ENCODE data around the gene NEIL3.
A peak's percentile ranks its signal among the peaks of the same experiment; 100 is the strongest.

Gene NEIL3

GRCh38 chr4:177309522-177310371, at the start of gene NEIL3:
TSS of gene NEIL3 (plus strand) at chr4:177309874. CDS start at chr4:177309954, 80 bp downstream.
- H3K27me3 ChIP-seq (ENCODE audit: control insufficient read depth, insufficient read depth, low read length) = no peaks in the 10 kb centered on the region
- peak within 1 kb of the TSS; percentile 89 for H3K4me3 ChIP-seq (ENCODE audit: low read length)
- H3K4me1 ChIP-seq (ENCODE audit: control insufficient read depth, insufficient read depth, low read length) = peaks cover 2% of the 10 kb centered on the region
- H3K27ac ChIP-seq (ENCODE audit: low read depth, low read length) = no peak within 1 kb of the TSS
- H3K9ac ChIP-seq (ENCODE audit: low read length) = no peak within 1 kb of the TSS
- H3K36me3 ChIP-seq (ENCODE audit: control insufficient read depth, insufficient read depth, low read length) = no peaks in the 10 kb centered on the region

DNA sequence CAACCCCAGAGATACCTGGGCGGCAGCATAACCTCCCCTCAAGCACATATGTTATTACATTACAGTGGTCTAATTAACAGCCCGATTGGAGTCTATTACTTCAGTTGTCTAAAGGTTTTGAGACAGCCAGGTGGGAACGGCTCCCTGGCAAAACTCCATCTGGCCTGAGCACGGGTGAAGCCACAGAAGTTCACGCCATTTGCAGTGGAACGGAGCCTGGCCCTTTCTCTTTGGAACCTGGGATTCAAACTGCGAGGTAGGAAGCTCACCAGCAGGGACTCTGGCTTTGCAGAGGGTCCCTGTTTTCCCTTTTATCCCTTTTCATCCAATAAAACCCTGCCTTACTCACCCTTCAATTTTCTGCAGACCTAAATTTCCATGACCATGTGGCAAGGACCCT, 45.9 kb upstream of the NEIL3 start:
- Histone ChIP-seq H3K27ac (ENCODE audit: low read depth, low read length) (no peak overlapping the region), H3K4me1 (ENCODE audit: control insufficient read depth, insufficient read depth, low read length) (no peaks in the 10 kb centered on the region), H3K4me3 (ENCODE audit: low read length) (no peak overlapping the region), H3K27me3 (ENCODE audit: control insufficient read depth, insufficient read depth, low read length) (no peaks in the 10 kb centered on the region), H3K9ac (ENCODE audit: low read length) (no peak overlapping the region), H3K36me3 (ENCODE audit: control insufficient read depth, insufficient read depth, low read length) (no peaks in the 10 kb centered on the region)

DNA sequence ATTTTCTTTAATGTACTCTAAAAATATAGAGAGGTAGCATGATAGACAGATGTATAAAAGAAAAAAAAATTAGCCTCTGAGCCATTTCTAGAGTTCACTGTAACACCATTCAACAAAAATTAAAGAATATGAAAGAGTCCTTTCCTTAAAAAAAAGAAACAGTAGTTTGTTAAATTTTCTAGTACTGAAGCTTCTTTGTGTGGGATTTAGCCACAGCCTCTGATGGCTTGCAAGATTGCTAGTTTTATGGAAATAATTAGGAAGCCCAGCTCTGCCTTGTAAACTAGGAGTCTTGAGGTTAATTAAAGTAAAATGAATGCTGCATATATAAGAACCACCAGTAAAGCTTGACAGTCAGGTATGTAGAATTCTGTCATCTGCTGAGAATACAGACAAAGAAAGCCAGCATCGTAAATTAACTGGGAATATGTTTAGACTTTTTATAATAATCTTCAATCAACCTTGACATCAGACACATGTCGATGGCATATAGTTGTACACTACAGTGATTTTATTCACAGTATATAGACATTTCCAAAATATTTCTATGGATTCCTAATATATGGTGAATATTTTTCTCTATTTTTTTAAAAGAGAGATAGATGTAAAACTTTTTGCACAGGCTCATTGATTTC, 44.8 kb upstream of the NEIL3 start:
- H3K27me3 ChIP-seq (ENCODE audit: control insufficient read depth, insufficient read depth, low read length) = no peaks in the 10 kb centered on the region
- H3K4me3 ChIP-seq (ENCODE audit: low read length) = no peak overlapping the region
- no peak overlapping the region for H3K27ac ChIP-seq (ENCODE audit: low read depth, low read length)
- H3K4me1 ChIP-seq (ENCODE audit: control insufficient read depth, insufficient read depth, low read length) = no peaks in the 10 kb centered on the region
- H3K9ac ChIP-seq (ENCODE audit: low read length) = no peak overlapping the region
- H3K36me3 ChIP-seq (ENCODE audit: control insufficient read depth, insufficient read depth, low read length) = no peaks in the 10 kb centered on the region

GRCh38 chr4:177265729-177266128, 43.9 kb upstream of the NEIL3 start:
- no peaks in the 10 kb centered on the region for H3K4me1 ChIP-seq (ENCODE audit: control insufficient read depth, insufficient read depth, low read length)
- no peak overlapping the region for H3K27ac ChIP-seq (ENCODE audit: low read depth, low read length)
- H3K27me3 ChIP-seq (ENCODE audit: control insufficient read depth, insufficient read depth, low read length) = no peaks in the 10 kb centered on the region
- H3K36me3 ChIP-seq (ENCODE audit: control insufficient read depth, insufficient read depth, low read length) = no peaks in the 10 kb centered on the region
- H3K9ac ChIP-seq (ENCODE audit: low read length) = no peak overlapping the region
- H3K4me3 ChIP-seq (ENCODE audit: low read length) = no peak overlapping the region

DNA sequence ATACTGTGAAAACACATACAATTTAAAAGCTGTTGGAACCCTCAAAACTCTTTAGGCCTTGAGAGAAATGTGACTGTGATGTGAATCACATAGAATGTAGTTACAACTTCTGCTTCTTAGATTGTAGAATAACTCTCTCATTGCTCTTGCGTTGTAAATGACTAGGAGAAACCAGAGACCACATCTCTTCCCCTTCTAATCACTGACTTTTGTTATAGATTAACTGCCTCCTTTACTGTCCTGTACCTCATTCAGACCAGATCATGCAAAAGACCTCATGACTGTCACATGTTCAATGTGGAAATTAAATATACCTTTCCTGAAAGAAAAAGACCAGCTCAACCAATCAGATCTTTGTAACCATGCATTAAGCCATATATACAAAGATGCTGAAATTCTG, 43.2 kb upstream of the NEIL3 start:
- no peaks in the 10 kb centered on the region for H3K36me3 ChIP-seq (ENCODE audit: control insufficient read depth, insufficient read depth, low read length)
- no peak overlapping the region for H3K27ac ChIP-seq (ENCODE audit: low read depth, low read length)
- H3K4me1 ChIP-seq (ENCODE audit: control insufficient read depth, insufficient read depth, low read length) = no peaks in the 10 kb centered on the region
- no peak overlapping the region for H3K4me3 ChIP-seq (ENCODE audit: low read length)
- H3K9ac ChIP-seq (ENCODE audit: low read length) = no peak overlapping the region
- no peaks in the 10 kb centered on the region for H3K27me3 ChIP-seq (ENCODE audit: control insufficient read depth, insufficient read depth, low read length)

GRCh38 chr4:177267911-177268310, 41.8 kb upstream of the NEIL3 start:
- no peaks in the 10 kb centered on the region for H3K27me3 ChIP-seq (ENCODE audit: control insufficient read depth, insufficient read depth, low read length)
- H3K4me1 ChIP-seq (ENCODE audit: control insufficient read depth, insufficient read depth, low read length) = no peaks in the 10 kb centered on the region
- H3K4me3 ChIP-seq (ENCODE audit: low read length) = no peak overlapping the region
- H3K36me3 ChIP-seq (ENCODE audit: control insufficient read depth, insufficient read depth, low read length) = no peaks in the 10 kb centered on the region
- no peak overlapping the region for H3K27ac ChIP-seq (ENCODE audit: low read depth, low read length)
- no peak overlapping the region for H3K9ac ChIP-seq (ENCODE audit: low read length)

DNA sequence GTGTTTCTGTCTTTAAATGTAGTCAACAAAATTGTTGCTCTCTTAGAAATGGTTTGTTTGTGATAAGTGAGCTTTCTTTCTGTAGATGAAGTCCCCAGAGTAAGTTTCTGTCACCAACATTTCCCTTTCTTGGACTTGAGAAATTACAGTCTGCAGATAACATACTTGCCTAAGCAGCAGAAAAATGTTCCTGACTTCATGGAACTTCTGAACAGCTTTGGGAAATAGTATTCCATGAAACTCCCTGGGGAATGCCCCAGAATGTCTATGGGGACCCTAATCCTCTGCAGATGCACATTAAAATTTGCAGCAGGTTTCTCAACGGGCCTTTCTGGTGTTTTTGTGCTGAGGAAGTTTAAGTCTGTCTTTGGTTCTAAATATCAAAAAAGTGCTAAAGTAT, 38.6 kb upstream of the NEIL3 start:
- no peak overlapping the region for H3K27ac ChIP-seq (ENCODE audit: low read depth, low read length)

DNA sequence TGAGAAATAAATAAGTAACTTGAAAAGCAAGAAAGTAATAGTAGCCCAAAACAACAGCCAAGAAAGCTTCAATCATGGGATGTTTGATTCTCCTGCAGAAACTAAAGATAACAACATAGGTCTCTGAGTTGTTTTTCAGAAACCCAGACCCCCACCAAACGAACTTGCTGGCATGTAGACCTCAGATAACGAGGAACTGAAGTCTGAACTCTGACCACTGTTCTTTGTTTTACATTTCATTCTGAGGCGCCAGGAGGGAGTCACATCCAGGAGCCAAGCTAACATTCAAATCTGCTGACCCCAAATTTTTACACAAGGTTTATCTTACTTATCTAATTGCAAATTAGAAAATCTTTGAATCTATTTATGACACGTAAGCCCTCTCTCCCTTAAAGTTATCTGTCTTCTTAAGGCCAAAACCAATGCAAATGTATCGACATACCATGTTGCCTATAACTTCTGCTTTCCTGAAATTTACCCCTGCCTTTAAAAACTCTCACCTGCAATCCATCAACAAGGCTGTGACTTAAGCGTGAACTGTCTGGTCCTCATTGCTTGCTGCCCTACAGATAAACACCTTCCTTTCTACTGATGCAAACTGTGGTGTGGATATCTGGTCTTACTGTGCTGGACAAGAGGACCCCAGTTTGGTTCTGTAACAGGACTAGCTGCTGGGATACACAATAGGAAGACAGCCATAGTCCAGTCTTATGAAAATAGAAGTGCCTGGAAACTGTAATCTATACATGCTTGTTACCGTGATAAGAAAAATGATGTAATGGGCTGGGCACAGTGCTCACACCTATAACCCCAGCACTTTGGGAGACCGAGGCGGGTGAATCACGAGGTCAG, 37.5 kb upstream of the NEIL3 start:
- no peaks in the 10 kb centered on the region for H3K36me3 ChIP-seq (ENCODE audit: control insufficient read depth, insufficient read depth, low read length)
- no peaks in the 10 kb centered on the region for H3K27me3 ChIP-seq (ENCODE audit: control insufficient read depth, insufficient read depth, low read length)
- no peaks in the 10 kb centered on the region for H3K4me1 ChIP-seq (ENCODE audit: control insufficient read depth, insufficient read depth, low read length)
- no peak overlapping the region for H3K4me3 ChIP-seq (ENCODE audit: low read length)
- H3K27ac ChIP-seq (ENCODE audit: low read depth, low read length) = no peak overlapping the region
- no peak overlapping the region for H3K9ac ChIP-seq (ENCODE audit: low read length)

More for the DNA sequence above, 38.6 kb upstream of the NEIL3 start:
- no peaks in the 10 kb centered on the region for H3K4me1 ChIP-seq (ENCODE audit: control insufficient read depth, insufficient read depth, low read length)
- H3K4me3 ChIP-seq (ENCODE audit: low read length) = no peak overlapping the region
- no peaks in the 10 kb centered on the region for H3K36me3 ChIP-seq (ENCODE audit: control insufficient read depth, insufficient read depth, low read length)
- no peak overlapping the region for H3K9ac ChIP-seq (ENCODE audit: low read length)
- H3K27me3 ChIP-seq (ENCODE audit: control insufficient read depth, insufficient read depth, low read length) = no peaks in the 10 kb centered on the region

- H3K27me3 ChIP-seq (ENCODE audit: control insufficient read depth, insufficient read depth, low read length) = no peaks in the 10 kb centered on the region
- H3K36me3 ChIP-seq (ENCODE audit: control insufficient read depth, insufficient read depth, low read length) = no peaks in the 10 kb centered on the region
- H3K27ac ChIP-seq (ENCODE audit: low read depth, low read length) = no peak overlapping the region
- no peaks in the 10 kb centered on the region for H3K4me1 ChIP-seq (ENCODE audit: control insufficient read depth, insufficient read depth, low read length)
- H3K9ac ChIP-seq (ENCODE audit: low read length) = no peak overlapping the region
- H3K4me3 ChIP-seq (ENCODE audit: low read length) = no peak overlapping the region
Measured at GRCh38 chr4:177275999-177276398, 33.7 kb upstream of the NEIL3 start.

DNA sequence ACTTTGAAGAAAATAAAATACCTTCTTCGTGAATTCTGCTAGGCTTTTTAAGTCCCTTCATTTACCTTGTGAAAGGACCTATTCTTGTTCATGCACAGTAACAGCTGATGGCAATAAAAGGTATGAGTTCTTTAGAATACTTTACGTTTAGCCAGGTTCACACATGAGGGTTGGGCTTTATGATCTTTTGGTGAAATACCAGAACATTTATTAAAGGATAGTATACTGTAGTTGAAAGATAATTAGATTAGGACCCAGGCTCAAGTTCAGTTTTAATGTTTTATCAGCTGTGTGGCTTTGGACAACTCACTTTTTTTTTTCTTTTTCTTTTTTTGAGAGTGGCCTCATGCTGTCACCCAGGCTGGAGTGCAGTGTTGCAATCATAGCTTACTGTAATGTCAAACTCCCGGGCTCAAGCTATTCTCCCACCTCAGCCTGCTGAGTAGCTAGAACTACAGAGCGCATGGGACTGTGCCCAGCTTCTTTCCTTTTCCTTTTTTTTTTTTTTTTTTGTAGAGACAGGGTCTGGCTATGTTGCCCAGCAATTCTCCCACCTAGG, 28.2 kb upstream of the NEIL3 start:
- Histone ChIP-seq H3K4me1 (ENCODE audit: control insufficient read depth, insufficient read depth, low read length) (no peaks in the 10 kb centered on the region), H3K27ac (ENCODE audit: low read depth, low read length) (no peak overlapping the region), H3K4me3 (ENCODE audit: low read length) (no peak overlapping the region), H3K9ac (ENCODE audit: low read length) (no peak overlapping the region), H3K27me3 (ENCODE audit: control insufficient read depth, insufficient read depth, low read length) (no peaks in the 10 kb centered on the region), H3K36me3 (ENCODE audit: control insufficient read depth, insufficient read depth, low read length) (no peaks in the 10 kb centered on the region)

- no peak overlapping the region for H3K27ac ChIP-seq (ENCODE audit: low read depth, low read length)
- H3K4me3 ChIP-seq (ENCODE audit: low read length) = no peak overlapping the region
- H3K9ac ChIP-seq (ENCODE audit: low read length) = no peak overlapping the region
- H3K4me1 ChIP-seq (ENCODE audit: control insufficient read depth, insufficient read depth, low read length) = no peaks in the 10 kb centered on the region
- H3K27me3 ChIP-seq (ENCODE audit: control insufficient read depth, insufficient read depth, low read length) = no peaks in the 10 kb centered on the region
- H3K36me3 ChIP-seq (ENCODE audit: control insufficient read depth, insufficient read depth, low read length) = no peaks in the 10 kb centered on the region
Measured at GRCh38 chr4:177282284-177282835, 27.3 kb upstream of the NEIL3 start.

DNA sequence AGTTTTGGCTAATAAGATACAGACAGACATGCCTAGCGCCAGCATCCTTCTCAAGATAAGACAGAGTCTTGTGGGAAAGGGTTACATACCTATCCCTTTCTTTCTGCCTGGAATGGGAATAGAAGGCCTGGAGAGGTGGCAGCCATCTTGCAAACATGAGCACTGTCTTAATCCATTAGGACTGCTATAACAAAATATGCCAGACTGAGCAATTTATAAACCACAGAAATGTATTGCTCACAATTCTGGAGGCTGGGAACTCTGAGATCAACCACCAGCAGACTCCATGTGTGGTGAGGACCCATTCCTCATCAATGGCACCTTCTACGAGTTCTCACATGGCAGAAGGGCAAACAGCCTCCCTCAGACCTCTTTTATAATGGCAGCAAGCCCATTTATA, 26.5 kb upstream of the NEIL3 start:
- Histone ChIP-seq H3K4me1 (ENCODE audit: control insufficient read depth, insufficient read depth, low read length) (no peaks in the 10 kb centered on the region), H3K4me3 (ENCODE audit: low read length) (no peak overlapping the region), H3K27ac (ENCODE audit: low read depth, low read length) (no peak overlapping the region)

More for the DNA sequence above, 26.5 kb upstream of the NEIL3 start:
- no peaks in the 10 kb centered on the region for H3K36me3 ChIP-seq (ENCODE audit: control insufficient read depth, insufficient read depth, low read length)
- no peak overlapping the region for H3K9ac ChIP-seq (ENCODE audit: low read length)
- H3K27me3 ChIP-seq (ENCODE audit: control insufficient read depth, insufficient read depth, low read length) = no peaks in the 10 kb centered on the region
